Activated CD4-positive, alpha-beta T cell treated with anti-CD3 and anti-CD28 coated beads for 48 hours (primary cell): Measurements from ENCODE around the gene MAT1A.

Experiments used
- DNase-seq: peaks from one replicate; pipeline ENCODE4 v3.0.0-alpha.2; 2020

The MAT1A gene

DNA sequence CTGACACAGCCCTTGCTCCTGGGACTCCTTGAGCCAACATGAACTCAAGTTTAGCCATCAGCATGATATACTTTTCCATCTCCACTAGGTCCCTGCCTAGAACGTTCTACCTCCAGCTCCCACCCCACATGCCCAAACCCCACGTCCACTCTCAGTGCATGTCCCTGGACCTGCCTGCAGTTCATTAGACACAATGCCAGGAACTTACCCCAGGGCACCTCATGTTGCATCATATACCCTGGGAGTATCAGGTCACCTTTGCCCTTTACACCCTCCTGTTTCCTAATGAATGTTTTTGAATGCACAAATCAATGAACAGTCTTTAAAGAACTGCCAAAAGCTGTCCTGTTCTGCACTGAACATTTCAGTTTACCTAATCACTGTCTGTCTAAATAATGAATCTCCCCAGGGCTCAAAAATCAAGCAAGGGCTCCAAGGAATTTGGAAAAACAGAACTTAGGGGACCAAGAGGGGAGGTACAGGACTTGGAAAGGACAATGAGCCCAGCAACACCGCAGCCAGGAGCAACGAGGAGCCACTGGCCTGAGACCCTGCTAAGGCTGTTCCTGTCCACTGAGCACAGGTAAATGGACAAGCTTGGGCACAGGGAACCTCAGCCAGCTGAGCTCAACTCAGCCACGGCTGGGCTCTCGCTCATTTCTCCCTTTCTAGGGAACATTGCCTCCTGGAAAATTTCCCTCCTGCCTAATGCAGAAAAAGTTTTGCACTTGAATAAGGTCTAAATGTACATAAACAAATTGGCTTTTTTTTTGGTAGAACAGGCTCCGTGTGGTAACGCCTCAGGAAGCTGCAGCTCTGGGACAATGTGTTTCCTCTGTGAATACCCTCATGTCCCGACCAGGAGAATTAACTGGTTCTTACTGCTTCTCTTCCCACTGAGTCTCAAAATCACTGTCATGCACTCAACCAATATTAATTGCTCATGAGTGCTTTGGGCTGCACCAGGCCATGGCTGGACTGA lies 7.4 kb downstream of the MAT1A start:
- DNase-seq, result no peak

DNA sequence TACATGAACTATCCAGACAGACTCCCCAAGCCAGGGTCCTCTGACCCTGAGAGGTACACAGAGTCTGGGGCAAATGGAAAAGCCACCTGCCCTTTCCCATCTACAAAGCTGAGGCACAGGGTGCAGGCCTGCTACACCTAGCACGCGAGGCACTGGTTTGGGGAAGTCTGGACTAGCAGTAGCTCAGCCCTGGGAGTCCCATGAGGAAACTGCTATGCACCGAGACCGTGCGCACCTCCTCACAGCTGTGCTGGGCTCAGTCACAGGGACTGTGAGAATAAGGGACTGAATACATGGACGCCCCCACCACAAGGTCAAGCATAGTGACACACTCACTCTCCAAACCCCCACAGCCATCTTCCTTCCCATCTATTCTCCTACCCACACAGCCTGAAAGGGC lies 8.2 kb downstream of the MAT1A start:
- DNase-seq, result no peak

- no peak for DNase-seq
These were observed 9.2 kb downstream of the MAT1A start for GRCh38 chr10:80280071-80280800.

DNA sequence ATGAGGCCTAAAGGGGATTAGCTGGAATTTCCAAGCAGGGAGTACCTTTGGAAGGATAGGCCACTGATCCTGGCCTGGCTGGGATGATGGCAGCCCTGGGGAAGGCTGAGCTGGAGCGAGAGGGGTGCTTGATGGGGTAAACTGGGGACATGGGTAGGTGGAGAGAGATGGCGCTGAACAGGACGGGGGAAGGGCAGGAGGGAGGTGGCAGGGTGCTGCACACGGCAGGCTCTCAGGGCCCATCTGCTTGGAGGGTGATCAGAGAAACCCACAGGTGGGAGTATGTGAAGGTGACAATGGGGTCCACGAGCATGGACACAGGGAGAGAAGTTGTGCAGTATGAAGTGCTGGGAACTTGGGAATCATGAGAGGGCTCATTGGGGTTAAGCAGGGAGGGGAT lies 10.3 kb downstream of the MAT1A start:
- DNase-seq, result no peak

GRCh38 chr10:80278480-80278879 lies 11.0 kb downstream of the MAT1A start:
- DNase-seq, result no peak

DNA sequence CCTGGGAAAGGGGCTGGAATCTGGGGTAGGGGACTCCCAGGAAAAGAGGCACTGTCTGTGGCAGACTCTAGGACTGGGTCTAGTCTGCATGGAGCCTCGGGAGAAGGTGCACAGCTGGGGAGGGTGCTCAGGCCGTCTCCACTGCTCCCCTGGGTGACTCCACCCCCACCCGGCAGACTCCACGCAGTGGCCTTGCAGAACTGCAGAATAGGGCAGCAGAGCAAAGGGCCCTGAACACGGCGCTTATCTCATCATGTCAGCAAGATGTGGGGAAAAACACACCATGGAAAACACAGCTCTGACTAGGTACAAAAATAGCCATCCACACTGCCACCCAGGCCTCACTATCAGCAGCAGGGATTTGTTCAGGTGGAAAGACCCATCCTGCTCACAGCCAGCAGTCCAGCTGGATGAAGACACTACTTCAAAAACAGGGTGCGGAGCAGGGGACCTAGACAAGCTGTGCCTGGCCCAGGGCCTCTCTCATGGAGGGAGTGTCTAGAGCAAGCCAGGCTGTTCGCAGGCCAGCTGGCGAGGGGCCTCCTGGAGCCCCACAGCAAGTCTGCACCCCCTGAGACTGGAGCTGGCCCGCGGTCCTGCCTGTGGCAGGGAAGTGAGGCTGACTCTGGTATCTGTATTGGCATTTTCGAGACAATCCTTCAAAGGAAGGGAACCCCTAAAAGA lies 11.7 kb downstream of the MAT1A start:
- no peak for DNase-seq

GRCh38 chr10:80277016-80277415 lies 12.4 kb downstream of the MAT1A start:
- DNase-seq, result no peak

DNA sequence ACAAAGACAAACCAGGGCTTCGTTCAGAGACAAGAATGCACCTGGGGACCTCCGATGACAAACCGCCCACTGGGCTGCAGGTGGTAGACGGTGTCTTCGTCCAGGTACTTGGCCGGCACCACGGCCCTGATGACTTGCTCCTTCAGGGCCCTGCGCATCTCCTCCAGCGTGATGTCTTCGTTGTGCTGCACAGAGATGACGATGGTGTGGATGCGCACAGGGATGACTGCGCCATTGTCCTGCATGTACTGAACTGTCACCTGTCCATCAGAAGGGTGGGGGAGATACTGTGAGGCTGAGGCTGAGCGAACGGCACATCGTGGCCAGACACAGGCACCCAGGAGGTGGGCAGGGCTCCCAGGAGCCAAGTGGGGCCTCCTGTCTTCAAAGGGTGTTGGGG lies 13.1 kb downstream of the MAT1A start:
- DNase-seq, result no peak

DNA sequence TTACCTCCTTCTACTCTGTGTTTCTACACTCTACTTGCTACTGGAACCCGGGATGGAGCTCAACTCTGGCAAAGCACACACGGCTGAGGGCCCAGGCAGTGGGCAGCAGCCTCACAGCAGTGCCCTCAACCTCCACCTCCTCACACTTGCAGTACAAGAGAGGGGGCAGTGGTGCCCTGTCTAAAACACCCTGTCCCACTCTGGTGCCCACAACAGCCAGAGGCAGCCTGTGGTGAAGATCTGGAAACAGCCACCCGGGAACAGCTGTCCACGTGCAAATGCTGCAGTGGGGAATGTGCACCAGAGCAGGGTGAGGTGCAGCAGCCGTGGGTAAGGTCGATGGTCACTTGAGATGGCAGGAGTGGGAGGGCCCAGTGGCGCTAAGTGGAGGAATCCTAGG lies 13.7 kb downstream of the MAT1A start:
- DNase-seq, result no peak

- DNase-seq, result no peak
These were observed 14.3 kb downstream of the MAT1A start for GRCh38 chr10:80275135-80275498.

- no peak for DNase-seq
These were observed 14.9 kb downstream of the MAT1A start for GRCh38 chr10:80274396-80275134.

DNA sequence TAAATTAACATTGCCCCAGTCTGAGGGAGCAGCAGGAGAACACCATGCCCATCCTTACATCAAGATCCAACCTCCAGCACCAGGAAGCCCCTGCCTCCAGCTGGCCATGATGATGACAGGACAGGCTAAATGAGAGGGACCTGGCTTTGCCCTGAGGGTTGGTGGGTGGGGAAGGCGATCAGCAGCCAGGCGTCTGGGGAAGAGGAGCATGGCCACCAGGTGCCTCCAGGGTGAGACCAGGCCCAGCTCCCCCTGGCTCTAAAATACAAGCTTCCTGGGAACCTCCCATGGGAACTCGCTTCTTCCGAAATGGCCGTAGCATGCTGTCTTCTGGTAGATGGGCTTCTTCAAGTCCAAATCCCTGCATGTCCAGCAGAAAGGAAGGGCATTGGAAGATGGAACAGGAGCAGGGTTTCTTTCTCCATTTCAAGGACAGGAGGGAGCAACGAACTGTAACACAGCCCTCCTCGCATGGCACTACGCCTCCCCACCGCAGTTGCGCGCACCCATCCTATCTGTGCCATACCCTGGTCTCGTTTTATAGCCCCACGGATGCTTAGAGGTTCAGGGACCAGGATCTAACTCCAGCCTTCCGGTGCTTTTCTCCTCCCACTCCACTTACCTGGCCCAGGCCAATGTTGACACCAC lies 15.8 kb downstream of the MAT1A start:
- no peak for DNase-seq

- no peak for DNase-seq
These were observed 16.5 kb downstream of the MAT1A start for GRCh38 chr10:80272793-80273522.

GRCh38 chr10:80271416-80271815 lies 18.0 kb downstream of the MAT1A start:
- no peak for DNase-seq

- DNase-seq, result no peak
These were observed 18.6 kb downstream of the MAT1A start for GRCh38 chr10:80270887-80271286.

DNA sequence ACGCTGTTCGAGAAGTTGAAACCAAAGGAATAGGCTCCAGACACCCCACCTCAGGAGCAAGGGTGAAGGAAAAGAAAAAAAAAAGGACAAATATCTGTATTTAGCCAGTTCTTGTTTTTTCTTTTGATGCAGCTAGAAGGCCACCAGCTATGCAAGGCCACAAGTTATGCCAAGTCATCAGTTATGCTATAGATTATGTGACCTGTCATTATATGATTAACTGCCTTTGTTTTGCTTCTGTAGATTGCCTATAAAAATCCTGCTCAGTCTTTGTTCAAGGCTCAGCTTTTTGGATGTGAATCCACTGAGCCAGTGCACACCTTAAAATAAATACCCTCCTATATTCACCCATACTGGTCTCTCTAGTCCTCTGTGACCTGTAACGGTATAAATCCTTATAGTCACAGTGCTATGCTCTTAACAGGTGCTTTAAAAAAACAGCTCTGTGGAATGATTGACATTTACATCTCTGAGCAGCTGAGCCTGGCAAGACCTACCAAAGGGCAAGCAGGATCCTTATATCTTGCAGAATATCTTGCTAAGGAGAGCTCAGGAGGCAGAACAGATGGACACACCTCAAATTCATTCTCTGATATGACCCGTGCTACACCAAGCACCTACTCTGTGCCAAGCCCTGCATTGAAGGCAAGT lies 20.4 kb downstream of the MAT1A start:
- no peak for DNase-seq

DNA sequence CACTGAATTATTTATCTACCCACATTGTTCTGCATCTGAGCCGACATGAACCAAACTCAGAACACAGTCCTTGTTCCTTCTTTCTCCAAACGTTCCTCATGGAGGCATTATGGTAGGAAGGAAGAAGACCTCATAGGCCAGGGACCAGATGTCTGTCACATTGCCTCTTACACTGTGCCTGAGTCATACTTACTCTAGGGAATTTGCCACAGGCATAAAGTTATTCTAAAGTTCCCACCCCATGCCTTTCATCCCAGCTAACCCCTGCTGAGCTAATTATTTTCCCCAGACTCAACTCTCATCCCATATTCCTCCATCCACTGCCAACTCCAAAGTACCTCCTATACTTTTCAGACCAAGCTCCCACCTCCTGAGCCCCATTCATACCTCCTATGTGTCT lies 21.2 kb downstream of the MAT1A start:
- no peak for DNase-seq

- DNase-seq, result no peak
These were observed 23.0 kb downstream of the MAT1A start for GRCh38 chr10:80266513-80266863.

- no peak for DNase-seq
These were observed 23.5 kb downstream of the MAT1A start for GRCh38 chr10:80265740-80266512.
